DOHH2 (cell line): ENCODE measurements around the gene DHRS3.

ENCODE experiments used
- H3F3A ChIP-seq: fragments of 200-600 bp; sonication (generic), shearing (Covaris generic); 2 replicates; pipeline ENCODE4 v1.6.0; 2016; ENCODE audit warnings: antibody characterized with exemption, mild to moderate bottlenecking; ENCODE audit not compliant: control insufficient read depth, insufficient read depth
- H3K27ac ChIP-seq: fragments of 200-600 bp; sonication (generic); 2 replicates; pipeline ENCODE4 v1.5.1; 2014; ENCODE audit warnings: low read depth, mild to moderate bottlenecking, low read length, moderate library complexity
- H3K27me3 ChIP-seq: fragments of 200-600 bp; sonication (generic); 2 replicates; pipeline ENCODE4 v1.6.1; 2014; ENCODE audit warnings: mild to moderate bottlenecking, low read length, mixed read lengths; ENCODE audit not compliant: control insufficient read depth
- H3K36me3 ChIP-seq: fragments of 200-600 bp; sonication (generic); 2 replicates; pipeline ENCODE4 v1.6.1; 2014; ENCODE audit warnings: mild to moderate bottlenecking, low read length, moderate library complexity, mixed read lengths; ENCODE audit not compliant: control insufficient read depth
- H3K4me1 ChIP-seq: fragments of 200-600 bp; sonication (generic); 2 replicates; pipeline ENCODE4 v1.6.1; 2014; ENCODE audit warnings: mild to moderate bottlenecking, low read length, mixed read lengths; ENCODE audit not compliant: control insufficient read depth
- H3K4me2 ChIP-seq: fragments of 200-600 bp; sonication (generic); 2 replicates; pipeline ENCODE4 v1.6.0; 2014; ENCODE audit warnings: mild to moderate bottlenecking, low read length, moderate library complexity
- H3K4me3 ChIP-seq: fragments of 200-600 bp; sonication (generic); 2 replicates; pipeline ENCODE4 v1.5.1; 2014; ENCODE audit warnings: mild to moderate bottlenecking, low read length, mixed read lengths
- H3K79me2 ChIP-seq: fragments of 200-600 bp; sonication (generic); 2 replicates; pipeline ENCODE4 v1.6.1; 2014; ENCODE audit warnings: mild to moderate bottlenecking, low read length, mixed read lengths; ENCODE audit not compliant: control insufficient read depth
- H3K9me2 ChIP-seq: fragments of 200-600 bp; sonication (generic); replicated peaks from 2 replicates; pipeline ENCODE4 v1.6.1; 2014; ENCODE audit warnings: mild to moderate bottlenecking, low read length, mixed read lengths; ENCODE audit not compliant: control insufficient read depth
- H3K9me3 ChIP-seq: fragments of 200-600 bp; sonication (generic); 2 replicates; pipeline ENCODE4 v1.6.1; 2014; ENCODE audit warnings: antibody characterized with exemption, low read length, mixed read lengths; ENCODE audit not compliant: control insufficient read depth, insufficient read depth
- H4K20me1 ChIP-seq: fragments of 200-600 bp; sonication (generic); 2 replicates; pipeline ENCODE4 v1.6.0; 2014; ENCODE audit warnings: low read depth, mild to moderate bottlenecking, antibody characterized with exemption, low read length, moderate library complexity; ENCODE audit not compliant: control insufficient read depth, insufficient read depth
- CTCF ChIP-seq: fragments of 200-600 bp; sonication (generic); IDR thresholded peaks from one replicate; pipeline ENCODE4 v1.5.1; 2014; ENCODE audit warnings: antibody characterized with exemption, mild to moderate bottlenecking, low read depth, low read length; ENCODE audit not compliant: poor library complexity, severe bottlenecking
- EZH2phosphoT487 ChIP-seq: fragments of 200-600 bp; sonication (generic); IDR thresholded peaks from 2 replicates; pipeline ENCODE4 v1.6.1; 2017; ENCODE audit warnings: borderline replicate concordance, mild to moderate bottlenecking, antibody characterized with exemption, low read length, moderate library complexity, mixed read lengths

Gene DHRS3

GRCh38 chr1:12619792-12620487, 1.9 kb upstream of the DHRS3 start:
- H3K4me3 ChIP-seq, result no peak overlapping the region
- H3K36me3 ChIP-seq, result no peaks in the 10 kb centered on the region
- no peak overlapping the region for H3K27ac ChIP-seq
- no peaks in the 10 kb centered on the region for H3K9me3 ChIP-seq
- peaks cover 9% of the 10 kb centered on the region; the same call in 1 of the 2 replicates for H3K4me1 ChIP-seq
- peaks cover 38% of the 10 kb centered on the region for H3K27me3 ChIP-seq
- H3F3A ChIP-seq, result no peaks in the 10 kb centered on the region
- H3K9me2 ChIP-seq, result no peaks in the 10 kb centered on the region
- no peak overlapping the region; the same call in 1 of the 2 replicates for H3K4me2 ChIP-seq
- no peaks in the 10 kb centered on the region for H3K79me2 ChIP-seq
- H4K20me1 ChIP-seq, result no peaks in the 10 kb centered on the region
- TF ChIP-seq EZH2phosphoT487 (no peak), CTCF (peak; percentile 78)

GRCh38 chr1:12618965-12619791, 1.2 kb upstream of the DHRS3 start:
- Histone ChIP-seq H3K9me3 (no peaks in the 10 kb centered on the region), H3K4me3 (no peak overlapping the region), H4K20me1 (no peaks in the 10 kb centered on the region), H3K4me2 (peak overlapping the region; percentile 60), H3K4me1 (peaks cover 9% of the 10 kb centered on the region; the same call in 1 of the 2 replicates), H3K79me2 (no peaks in the 10 kb centered on the region), H3K9me2 (no peaks in the 10 kb centered on the region), H3K27me3 (peaks cover 38% of the 10 kb centered on the region), H3K27ac (no peak overlapping the region), H3K36me3 (no peaks in the 10 kb centered on the region), H3F3A (no peaks in the 10 kb centered on the region)
- TF ChIP-seq EZH2phosphoT487 (no peak), CTCF (no peak)

- H3K4me1 ChIP-seq, result peaks cover 9% of the 10 kb centered on the region; the same call in 1 of the 2 replicates
- TF ChIP-seq CTCF, result no peak
- TF ChIP-seq EZH2phosphoT487, result no peak
- H3F3A ChIP-seq, result no peaks in the 10 kb centered on the region
- H3K36me3 ChIP-seq, result no peaks in the 10 kb centered on the region
- peak overlapping the region; percentile 52 for H3K4me3 ChIP-seq
- H3K9me2 ChIP-seq, result no peaks in the 10 kb centered on the region
- no peaks in the 10 kb centered on the region for H3K79me2 ChIP-seq
- no peaks in the 10 kb centered on the region for H3K9me3 ChIP-seq
- H4K20me1 ChIP-seq, result no peaks in the 10 kb centered on the region
- no peak overlapping the region for H3K27ac ChIP-seq
- H3K27me3 ChIP-seq, result peaks cover 38% of the 10 kb centered on the region
- H3K4me2 ChIP-seq, result peak overlapping the region; percentile 60
Observed at GRCh38 chr1:12618661-12618964, 603 bp upstream of the DHRS3 start.
